Measurements from ENCODE around the gene CFAP54. TPM values are rescaled to one million over a fixed set of nuclear protein-coding genes. Genes with fewer than 3 reads are reported as not detected.

Gene CFAP54
- total RNA-seq, 1 experiment from 2014 or later = 0.09 TPM

GRCh38 chr12:96502477-96502876 lies 13.1 kb downstream of the CFAP54 start:
- Mint-ChIP-seq H3K4me1 (peaks cover 12% of the 10 kb centered on the region), H3K36me3 (peaks cover 3% of the 10 kb centered on the region; the same call in 1 of the 2 replicates), H3K4me3 (no peak overlapping the region), H3K9me3 (peaks cover 12% of the 10 kb centered on the region), H3K27ac (no peak overlapping the region), H3K27me3 (ENCODE audit: low read depth) (peaks cover 3% of the 10 kb centered on the region; the same call in 1 of the 2 replicates)
- CTCF ChIA-PET = no interaction called here
- TF ChIP-seq MYBL2 (CRISPR knock-in tag; IDR thresholded peaks at IDR 0.05) (no peak), KAT7 (CRISPR knock-in tag; IDR thresholded peaks at IDR 0.05; ENCODE audit: borderline replicate concordance) (no peak), TP53 (CRISPR knock-in tag; IDR thresholded peaks at IDR 0.05) (no peak), RELA (CRISPR knock-in tag; IDR thresholded peaks at IDR 0.05; ENCODE audit: borderline replicate concordance) (no peak), ESRRA (CRISPR knock-in tag; IDR thresholded peaks at IDR 0.05; ENCODE audit: borderline replicate concordance) (no peak), FOXP1 (CRISPR knock-in tag; IDR thresholded peaks at IDR 0.05; ENCODE audit: borderline replicate concordance) (no peak), HMGXB4 (CRISPR knock-in tag; IDR thresholded peaks at IDR 0.05) (no peak), STAT6 (CRISPR knock-in tag; conservative IDR thresholded peaks at IDR 0.05; ENCODE audit: low read depth) (no peak), ZNF416 (CRISPR knock-in tag; IDR thresholded peaks at IDR 0.05) (no peak), ZNF512 (CRISPR knock-in tag; IDR thresholded peaks at IDR 0.05; ENCODE audit: borderline replicate concordance) (no peak; the same call in 1 of the 2 replicates), ERG (CRISPR knock-in tag; IDR thresholded peaks at IDR 0.05) (no peak), JUN (CRISPR knock-in tag; IDR thresholded peaks at IDR 0.05) (no peak), GABPB1 (CRISPR knock-in tag; IDR thresholded peaks at IDR 0.05) (no peak), ELF4 (CRISPR knock-in tag; IDR thresholded peaks at IDR 0.05; ENCODE audit: low read depth) (no peak), NR3C1 (CRISPR knock-in tag; conservative IDR thresholded peaks at IDR 0.05; ENCODE audit: low read depth) (no peak), CBFB (CRISPR knock-in tag; IDR thresholded peaks at IDR 0.05; ENCODE audit: low read depth) (no peak), SMAD4 (CRISPR knock-in tag; IDR thresholded peaks at IDR 0.05) (no peak), NR2C2 (CRISPR knock-in tag; IDR thresholded peaks at IDR 0.05) (no peak)
- TF ChIP-seq, protein P1, sequence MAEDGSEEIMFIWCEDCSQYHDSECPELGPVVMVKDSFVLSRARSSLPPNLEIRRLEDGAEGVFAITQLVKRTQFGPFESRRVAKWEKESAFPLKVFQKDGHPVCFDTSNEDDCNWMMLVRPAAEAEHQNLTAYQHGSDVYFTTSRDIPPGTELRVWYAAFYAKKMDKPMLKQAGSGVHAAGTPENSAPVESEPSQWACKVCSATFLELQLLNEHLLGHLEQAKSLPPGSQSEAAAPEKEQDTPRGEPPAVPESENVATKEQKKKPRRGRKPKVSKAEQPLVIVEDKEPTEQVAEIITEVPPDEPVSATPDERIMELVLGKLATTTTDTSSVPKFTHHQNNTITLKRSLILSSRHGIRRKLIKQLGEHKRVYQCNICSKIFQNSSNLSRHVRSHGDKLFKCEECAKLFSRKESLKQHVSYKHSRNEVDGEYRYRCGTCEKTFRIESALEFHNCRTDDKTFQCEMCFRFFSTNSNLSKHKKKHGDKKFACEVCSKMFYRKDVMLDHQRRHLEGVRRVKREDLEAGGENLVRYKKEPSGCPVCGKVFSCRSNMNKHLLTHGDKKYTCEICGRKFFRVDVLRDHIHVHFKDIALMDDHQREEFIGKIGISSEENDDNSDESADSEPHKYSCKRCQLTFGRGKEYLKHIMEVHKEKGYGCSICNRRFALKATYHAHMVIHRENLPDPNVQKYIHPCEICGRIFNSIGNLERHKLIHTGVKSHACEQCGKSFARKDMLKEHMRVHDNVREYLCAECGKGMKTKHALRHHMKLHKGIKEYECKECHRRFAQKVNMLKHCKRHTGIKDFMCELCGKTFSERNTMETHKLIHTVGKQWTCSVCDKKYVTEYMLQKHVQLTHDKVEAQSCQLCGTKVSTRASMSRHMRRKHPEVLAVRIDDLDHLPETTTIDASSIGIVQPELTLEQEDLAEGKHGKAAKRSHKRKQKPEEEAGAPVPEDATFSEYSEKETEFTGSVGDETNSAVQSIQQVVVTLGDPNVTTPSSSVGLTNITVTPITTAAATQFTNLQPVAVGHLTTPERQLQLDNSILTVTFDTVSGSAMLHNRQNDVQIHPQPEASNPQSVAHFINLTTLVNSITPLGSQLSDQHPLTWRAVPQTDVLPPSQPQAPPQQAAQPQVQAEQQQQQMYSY (CRISPR knock-in tag; IDR thresholded peaks at IDR 0.05) = no peak
- POLR2A ChIA-PET = no interaction called here
- ATAC-seq (no peak), DNase-seq (ENCODE audit: low spot score) (no peak)
